ENCODE measurements around the gene ICAM5. TPM values are rescaled to one million over a fixed set of nuclear protein-coding genes. Genes with fewer than 3 reads are reported as not detected.
"Not testable (repeated sequence)": the region's sequence is repeated elsewhere in the genome, so short reads cannot be mapped to it uniquely, and the experiment has no call there.

The ICAM5 gene
- 2.1 TPM for polyA plus RNA-seq (2012; ENCODE audit: low read depth, missing spikeins)

DNA sequence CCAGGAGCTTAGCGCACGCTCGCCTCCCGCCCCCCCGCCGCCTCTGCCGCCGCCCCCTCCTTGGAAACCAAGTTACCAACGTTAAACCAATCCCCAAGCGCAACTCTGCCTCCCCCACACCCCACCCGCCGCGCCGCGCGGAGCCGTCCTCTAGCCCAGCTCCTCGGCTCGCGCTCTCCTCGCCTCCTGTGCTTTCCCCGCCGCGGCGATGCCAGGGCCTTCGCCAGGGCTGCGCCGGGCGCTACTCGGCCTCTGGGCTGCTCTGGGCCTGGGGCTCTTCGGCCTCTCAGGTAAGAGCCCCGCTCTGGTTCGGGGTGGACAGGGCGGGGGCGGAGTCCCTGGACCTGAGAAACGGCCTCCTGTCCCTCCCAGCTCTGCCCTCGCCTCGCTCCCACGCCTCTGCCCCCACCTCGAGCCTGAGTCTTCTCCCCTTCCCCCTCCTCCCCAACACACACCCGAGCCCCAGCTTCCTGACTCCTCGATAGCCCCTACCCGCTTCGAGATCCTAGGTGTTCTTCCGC is at the start of gene ICAM5:
Gene ICAM5 (plus strand): TSS at position 117 of the 521 bp plus-strand sequence. CDS start 92 bp downstream, at position 209.
- FAIRE-seq: no peak
- TF ChIP-seq POLR2A (IDR thresholded peaks at IDR 0.05; ENCODE audit: low read depth, low read length) (no peak), PAX5 (IDR thresholded peaks at IDR 0.05; ENCODE audit: insufficient read depth, low read length, severe bottlenecking) (no peak), SPI1 (IDR thresholded peaks at IDR 0.05; ENCODE audit: low read depth, low read length) (no peak), POU2F2 (IDR thresholded peaks at IDR 0.05; ENCODE audit: low read depth, low read length) (no peak), TAF1 (IDR thresholded peaks at IDR 0.05; ENCODE audit: low read depth, low read length) (no peak), POLR2AphosphoS5 (IDR thresholded peaks at IDR 0.05; ENCODE audit: low read depth, low read length) (no peak)
- DNase-seq (ENCODE audit: insufficient read length, low spot score): no peak

GRCh38 chr19:10241826-10242449 is 47.8 kb upstream of the ICAM5 start:
- FAIRE-seq; DNase-seq (ENCODE audit: insufficient read length, low spot score): not testable (repeated sequence)

GRCh38 chr19:10243606-10244005 is 46.1 kb upstream of the ICAM5 start:
- no peak for TF ChIP-seq TAF1 (IDR thresholded peaks at IDR 0.05; ENCODE audit: low read depth, low read length)
- TF ChIP-seq SPI1 (IDR thresholded peaks at IDR 0.05; ENCODE audit: low read depth, low read length): no peak
- no peak for TF ChIP-seq POLR2A (IDR thresholded peaks at IDR 0.05; ENCODE audit: low read depth, low read length)
- no peak for TF ChIP-seq POLR2AphosphoS5 (IDR thresholded peaks at IDR 0.05; ENCODE audit: low read depth, low read length)
- no peak for TF ChIP-seq POU2F2 (IDR thresholded peaks at IDR 0.05; ENCODE audit: low read depth, low read length)
- TF ChIP-seq PAX5 (IDR thresholded peaks at IDR 0.05; ENCODE audit: insufficient read depth, low read length, severe bottlenecking): no peak
- FAIRE-seq (no peak), DNase-seq (ENCODE audit: insufficient read length, low spot score) (no peak)

DNA sequence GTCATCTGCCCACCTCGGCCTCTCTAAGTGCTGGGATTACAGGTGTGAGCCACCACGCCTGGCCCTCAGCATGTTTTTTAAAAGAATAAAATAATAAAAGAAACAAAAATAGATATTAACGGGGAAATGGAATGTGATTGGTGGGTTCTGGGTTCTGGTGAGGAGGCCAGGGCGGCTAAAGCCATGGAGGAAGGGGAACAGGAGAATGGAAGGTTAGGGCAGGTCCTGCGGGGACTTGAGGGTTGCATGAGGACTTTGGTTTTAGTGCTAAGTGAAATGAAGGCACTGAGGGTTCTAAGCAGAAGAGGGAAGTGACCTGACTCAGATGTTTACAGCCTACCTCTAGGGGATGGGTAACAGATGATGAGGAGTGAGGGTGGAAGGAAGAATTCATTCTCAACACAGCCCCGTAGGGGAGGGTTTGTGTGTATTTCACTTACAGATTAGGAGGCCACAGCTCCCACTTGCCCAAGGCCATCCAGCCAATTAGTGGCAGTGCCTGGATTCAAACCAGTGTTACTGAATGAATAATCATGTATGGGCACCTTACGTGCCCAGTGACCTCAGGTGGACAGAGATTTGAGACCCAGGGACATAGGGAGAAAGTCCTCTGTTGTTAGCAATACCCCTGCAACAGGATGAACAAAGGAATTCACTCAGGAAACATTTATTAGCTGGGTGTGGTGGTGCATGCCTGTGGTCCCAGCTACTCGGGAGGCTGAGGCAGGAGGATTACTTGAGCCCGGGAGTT is 44.4 kb upstream of the ICAM5 start:
- FAIRE-seq (peak; percentile 95), DNase-seq (ENCODE audit: insufficient read length, low spot score) (no peak)
- TF ChIP-seq TAF1 (IDR thresholded peaks at IDR 0.05; ENCODE audit: low read depth, low read length): no peak
- TF ChIP-seq POLR2A (IDR thresholded peaks at IDR 0.05; ENCODE audit: low read depth, low read length): no peak
- TF ChIP-seq SPI1 (IDR thresholded peaks at IDR 0.05; ENCODE audit: low read depth, low read length): peak; percentile 88

DNA sequence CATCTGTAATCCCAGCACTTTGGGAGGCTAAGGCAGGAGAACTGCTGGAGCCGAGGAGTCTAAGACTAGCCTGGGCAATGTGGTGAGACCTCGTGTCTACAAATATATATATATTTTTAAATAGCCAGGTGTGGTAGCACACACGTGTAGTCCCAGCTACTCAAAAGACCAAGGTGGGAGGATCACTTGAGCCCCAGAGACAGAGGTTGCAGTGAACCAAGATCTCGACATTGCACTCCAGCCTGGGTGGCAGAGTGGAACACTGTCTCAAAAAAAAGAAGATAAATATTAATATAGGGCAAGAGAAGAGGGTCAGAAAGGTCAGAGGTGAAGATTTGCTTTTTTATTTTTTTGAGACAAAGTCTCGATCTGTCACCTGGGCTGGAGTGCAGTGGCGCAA is 43.2 kb upstream of the ICAM5 start:
- DNase-seq (ENCODE audit: insufficient read length, low spot score) (no peak), FAIRE-seq (no peak)
- TF ChIP-seq SPI1 (IDR thresholded peaks at IDR 0.05; ENCODE audit: low read depth, low read length) (no peak), PAX5 (IDR thresholded peaks at IDR 0.05; ENCODE audit: insufficient read depth, low read length, severe bottlenecking) (no peak), TAF1 (IDR thresholded peaks at IDR 0.05; ENCODE audit: low read depth, low read length) (no peak), POU2F2 (IDR thresholded peaks at IDR 0.05; ENCODE audit: low read depth, low read length) (no peak), POLR2AphosphoS5 (IDR thresholded peaks at IDR 0.05; ENCODE audit: low read depth, low read length) (no peak), POLR2A (IDR thresholded peaks at IDR 0.05; ENCODE audit: low read depth, low read length) (no peak)

DNA sequence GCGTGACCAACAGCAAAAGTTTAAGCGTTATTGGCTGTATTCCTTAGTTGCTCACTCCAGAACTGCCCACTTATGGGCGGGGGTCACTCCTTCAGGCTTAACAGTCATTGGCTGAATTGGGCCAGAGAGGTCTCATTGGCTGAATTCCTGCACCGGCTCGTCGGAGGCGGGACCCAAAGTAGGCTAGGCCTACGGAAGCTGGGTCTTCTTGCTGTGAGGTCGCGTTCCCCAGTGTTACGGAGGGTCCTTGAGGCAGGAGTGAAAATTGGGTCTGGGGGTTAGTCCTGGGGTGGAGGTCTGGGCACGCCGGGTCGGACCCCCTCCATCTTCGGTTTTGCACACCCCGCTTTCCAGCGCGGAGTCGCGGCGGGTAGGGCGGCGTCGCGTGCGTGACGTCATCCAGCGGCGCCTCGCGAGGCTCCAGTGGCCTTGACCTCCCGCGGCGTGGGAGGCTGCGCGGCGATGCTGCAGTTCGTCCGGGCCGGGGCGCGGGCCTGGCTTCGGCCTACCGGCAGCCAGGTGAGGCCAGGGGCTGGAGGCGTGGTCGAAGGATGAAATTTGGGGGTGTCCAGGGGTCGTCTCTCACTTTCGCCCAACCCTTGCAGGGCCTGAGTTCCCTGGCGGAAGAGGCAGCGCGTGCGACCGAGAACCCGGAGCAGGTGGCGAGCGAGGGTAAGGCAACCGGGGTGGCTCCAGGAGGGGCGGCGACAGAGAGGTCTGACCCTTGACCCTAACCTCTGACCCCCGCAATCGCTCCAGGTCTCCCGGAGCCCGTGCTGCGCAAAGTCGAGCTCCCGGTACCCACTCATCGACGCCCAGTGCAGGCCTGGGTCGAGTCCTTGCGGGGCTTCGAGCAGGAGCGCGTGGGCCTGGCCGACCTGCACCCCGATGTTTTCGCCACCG is 37.7 kb upstream of the ICAM5 start, which contains the start of gene MRPL4:
Gene MRPL4 (plus strand): TSS at position 423 of the 903 bp plus-strand sequence. CDS start 40 bp downstream, at position 463.
- DNase-seq (ENCODE audit: insufficient read length, low spot score): peak; percentile 86
- TF ChIP-seq PAX5 (IDR thresholded peaks at IDR 0.05; ENCODE audit: insufficient read depth, low read length, severe bottlenecking) (no peak), POU2F2 (IDR thresholded peaks at IDR 0.05; ENCODE audit: low read depth, low read length) (peak; percentile 36; the same call in 1 of the 2 replicates), SPI1 (IDR thresholded peaks at IDR 0.05; ENCODE audit: low read depth, low read length) (no peak), TAF1 (IDR thresholded peaks at IDR 0.05; ENCODE audit: low read depth, low read length) (peak; percentile 66), POLR2AphosphoS5 (IDR thresholded peaks at IDR 0.05; ENCODE audit: low read depth, low read length) (peak; percentile 64; the same call in 1 of the 2 replicates), POLR2A (IDR thresholded peaks at IDR 0.05; ENCODE audit: low read depth, low read length) (peak; percentile 75; the same call in 1 of the 2 replicates)
- FAIRE-seq: peak; percentile 97

DNA sequence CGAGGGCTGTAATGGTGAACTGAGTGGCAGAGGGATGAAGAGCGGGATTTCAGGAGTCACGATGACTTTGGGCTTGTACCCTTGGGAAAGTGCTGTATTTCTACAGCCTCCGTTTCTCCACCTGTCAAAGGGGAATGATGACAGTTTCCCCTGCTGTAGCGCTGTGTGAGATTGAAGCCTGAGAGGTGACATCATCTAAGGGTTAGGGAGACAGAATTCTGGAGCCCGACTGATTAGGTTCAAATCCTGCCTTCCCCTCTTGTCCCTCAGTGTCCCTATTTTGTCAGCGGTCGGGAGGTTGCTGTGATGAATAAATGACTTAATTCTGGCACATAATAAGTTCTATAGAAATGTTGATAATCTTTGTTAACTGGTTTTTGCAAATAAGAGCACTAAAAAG is 37.0 kb upstream of the ICAM5 start:
- DNase-seq (ENCODE audit: insufficient read length, low spot score) (no peak), FAIRE-seq (peak; percentile 62)
- no peak for TF ChIP-seq PAX5 (IDR thresholded peaks at IDR 0.05; ENCODE audit: insufficient read depth, low read length, severe bottlenecking)
- TF ChIP-seq POU2F2 (IDR thresholded peaks at IDR 0.05; ENCODE audit: low read depth, low read length): no peak
- TF ChIP-seq POLR2AphosphoS5 (IDR thresholded peaks at IDR 0.05; ENCODE audit: low read depth, low read length): no peak
- TF ChIP-seq TAF1 (IDR thresholded peaks at IDR 0.05; ENCODE audit: low read depth, low read length): no peak
- no peak for TF ChIP-seq SPI1 (IDR thresholded peaks at IDR 0.05; ENCODE audit: low read depth, low read length)
- TF ChIP-seq POLR2A (IDR thresholded peaks at IDR 0.05; ENCODE audit: low read depth, low read length): no peak

- FAIRE-seq (no peak), DNase-seq (ENCODE audit: insufficient read length, low spot score) (no peak)
- TF ChIP-seq PAX5 (IDR thresholded peaks at IDR 0.05; ENCODE audit: insufficient read depth, low read length, severe bottlenecking) (no peak), TAF1 (IDR thresholded peaks at IDR 0.05; ENCODE audit: low read depth, low read length) (no peak), SPI1 (IDR thresholded peaks at IDR 0.05; ENCODE audit: low read depth, low read length) (no peak), POU2F2 (IDR thresholded peaks at IDR 0.05; ENCODE audit: low read depth, low read length) (no peak), POLR2A (IDR thresholded peaks at IDR 0.05; ENCODE audit: low read depth, low read length) (no peak), POLR2AphosphoS5 (IDR thresholded peaks at IDR 0.05; ENCODE audit: low read depth, low read length) (no peak)
These were observed 35.5 kb upstream of the ICAM5 start for GRCh38 chr19:10254244-10254643.

GRCh38 chr19:10255358-10255757 is 34.4 kb upstream of the ICAM5 start:
- FAIRE-seq: no peak

More at GRCh38 chr19:10255358-10255757, 34.4 kb upstream of the ICAM5 start:
- DNase-seq (ENCODE audit: insufficient read length, low spot score): no peak
- TF ChIP-seq POLR2AphosphoS5 (IDR thresholded peaks at IDR 0.05; ENCODE audit: low read depth, low read length): no peak
- TF ChIP-seq POLR2A (IDR thresholded peaks at IDR 0.05; ENCODE audit: low read depth, low read length): no peak; the same call in 1 of the 2 replicates
- no peak for TF ChIP-seq POU2F2 (IDR thresholded peaks at IDR 0.05; ENCODE audit: low read depth, low read length)
- no peak for TF ChIP-seq PAX5 (IDR thresholded peaks at IDR 0.05; ENCODE audit: insufficient read depth, low read length, severe bottlenecking)
- no peak for TF ChIP-seq TAF1 (IDR thresholded peaks at IDR 0.05; ENCODE audit: low read depth, low read length)
